ENCODE measurements around the gene OPCML.

OPCML gene

DNA sequence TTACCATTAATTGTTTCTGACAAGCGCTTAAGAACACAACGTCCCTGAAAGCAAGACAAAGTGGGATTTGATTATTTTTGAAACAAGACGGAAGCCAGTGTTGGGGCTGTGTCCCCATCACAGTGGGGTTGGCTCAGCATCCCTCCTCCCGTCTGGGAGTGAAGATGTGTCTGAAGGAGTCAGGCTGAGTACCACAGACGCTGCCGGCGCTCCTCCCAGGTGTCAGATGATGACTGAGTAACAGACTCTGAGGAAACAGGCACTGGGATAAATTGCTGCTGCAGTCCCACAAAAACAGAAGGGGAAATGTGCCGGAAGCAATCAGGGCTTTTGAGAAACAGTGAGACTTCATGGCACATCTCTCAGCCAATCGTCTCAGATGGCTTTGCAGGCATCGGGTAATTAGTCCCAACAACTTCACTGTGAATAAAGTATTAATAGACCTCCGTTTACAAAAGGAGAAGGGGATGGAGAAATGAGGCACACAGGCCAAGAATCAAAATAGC, 266.7 kb downstream of the OPCML start:
- H3K27ac ChIP-seq (ENCODE audit: low read length) = no peak overlapping the region
- H3K27me3 ChIP-seq (ENCODE audit: control insufficient read depth in 1 of 2, insufficient read depth in 2 of 2, low read length in 2 of 2) = peaks cover 0 to 3% of the 10 kb centered on the region in 2 donors
- H3K9me3 ChIP-seq (ENCODE audit: control insufficient read depth in 2 of 2, low read length in 2 of 2) = no peaks in the 10 kb centered on the region
- H3K36me3 ChIP-seq (ENCODE audit: control insufficient read depth in 2 of 2, insufficient read depth in 2 of 2, low read length in 2 of 2) = no peaks in the 10 kb centered on the region
- no peak overlapping the region for H3K4me3 ChIP-seq (ENCODE audit: low read length in 2 of 2)
- H3K9ac ChIP-seq (ENCODE audit: low read length in 2 of 2) = no peak overlapping the region
- no peaks in the 10 kb centered on the region for H3K4me1 ChIP-seq (ENCODE audit: control insufficient read depth, insufficient read depth, low read length)

DNA sequence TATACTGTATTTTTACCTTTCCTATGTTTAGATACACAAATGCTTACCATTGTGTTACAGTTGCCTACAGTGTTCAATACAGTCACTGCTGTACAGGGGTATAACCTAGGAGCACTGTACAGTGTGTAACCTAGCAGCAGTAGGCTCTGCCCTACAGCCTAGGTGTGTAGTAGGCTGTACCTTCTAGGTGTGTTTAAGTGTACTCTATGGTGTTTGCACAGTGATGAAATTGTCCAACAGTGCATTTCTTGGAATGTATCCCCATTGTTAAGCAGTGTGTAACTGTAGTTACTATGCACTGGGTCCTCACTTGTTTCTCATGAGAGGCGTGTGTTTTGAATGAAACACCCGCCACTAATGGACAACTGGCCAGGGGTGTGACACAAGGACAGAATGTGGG, 269.0 kb downstream of the OPCML start:
- H3K4me1 ChIP-seq (ENCODE audit: control insufficient read depth, insufficient read depth, low read length) = no peaks in the 10 kb centered on the region
- no peak overlapping the region for H3K27ac ChIP-seq (ENCODE audit: low read length)
- H3K9me3 ChIP-seq (ENCODE audit: control insufficient read depth in 2 of 2, low read length in 2 of 2) = no peaks in the 10 kb centered on the region

GRCh38 chr11:133258751-133259150, 273.6 kb downstream of the OPCML start:
- H3K9ac ChIP-seq (ENCODE audit: low read length in 2 of 2) = no peak overlapping the region
- no peaks in the 10 kb centered on the region for H3K9me3 ChIP-seq (ENCODE audit: control insufficient read depth in 2 of 2, low read length in 2 of 2)
- no peaks in the 10 kb centered on the region for H3K4me1 ChIP-seq (ENCODE audit: control insufficient read depth, insufficient read depth, low read length)
- no peaks in the 10 kb centered on the region for H3K27me3 ChIP-seq (ENCODE audit: control insufficient read depth in 1 of 2, insufficient read depth in 2 of 2, low read length in 2 of 2)
- no peaks in the 10 kb centered on the region for H3K36me3 ChIP-seq (ENCODE audit: control insufficient read depth in 2 of 2, insufficient read depth in 2 of 2, low read length in 2 of 2)
- no peak overlapping the region for H3K27ac ChIP-seq (ENCODE audit: low read length)
- no peak overlapping the region for H3K4me3 ChIP-seq (ENCODE audit: low read length in 2 of 2)

More for the DNA sequence above, 269.0 kb downstream of the OPCML start:
- Histone ChIP-seq H3K27me3 (ENCODE audit: control insufficient read depth in 1 of 2, insufficient read depth in 2 of 2, low read length in 2 of 2) (peaks cover 0 to 3% of the 10 kb centered on the region in 2 donors), H3K36me3 (ENCODE audit: control insufficient read depth in 2 of 2, insufficient read depth in 2 of 2, low read length in 2 of 2) (no peaks in the 10 kb centered on the region), H3K4me3 (ENCODE audit: low read length in 2 of 2) (no peak overlapping the region), H3K9ac (ENCODE audit: low read length in 2 of 2) (no peak overlapping the region)

- H3K4me1 ChIP-seq (ENCODE audit: control insufficient read depth, insufficient read depth, low read length) = no peaks in the 10 kb centered on the region
- no peaks in the 10 kb centered on the region for H3K9me3 ChIP-seq (ENCODE audit: control insufficient read depth in 2 of 2, low read length in 2 of 2)
- H3K27ac ChIP-seq (ENCODE audit: low read length) = no peak overlapping the region
- no peak overlapping the region for H3K4me3 ChIP-seq (ENCODE audit: low read length in 2 of 2)
- H3K36me3 ChIP-seq (ENCODE audit: control insufficient read depth in 2 of 2, insufficient read depth in 2 of 2, low read length in 2 of 2) = no peaks in the 10 kb centered on the region
- H3K27me3 ChIP-seq (ENCODE audit: control insufficient read depth in 1 of 2, insufficient read depth in 2 of 2, low read length in 2 of 2) = no peaks in the 10 kb centered on the region
- H3K9ac ChIP-seq (ENCODE audit: low read length in 2 of 2) = no peak overlapping the region
Observed at GRCh38 chr11:133254601-133255000, 277.7 kb downstream of the OPCML start.

- no peak overlapping the region for H3K27ac ChIP-seq (ENCODE audit: low read length)
- no peaks in the 10 kb centered on the region for H3K9me3 ChIP-seq (ENCODE audit: control insufficient read depth in 2 of 2, low read length in 2 of 2)
- no peak overlapping the region for H3K9ac ChIP-seq (ENCODE audit: low read length in 2 of 2)
- no peaks in the 10 kb centered on the region for H3K4me1 ChIP-seq (ENCODE audit: control insufficient read depth, insufficient read depth, low read length)
- H3K36me3 ChIP-seq (ENCODE audit: control insufficient read depth in 2 of 2, insufficient read depth in 2 of 2, low read length in 2 of 2) = no peaks in the 10 kb centered on the region
- H3K27me3 ChIP-seq (ENCODE audit: control insufficient read depth in 1 of 2, insufficient read depth in 2 of 2, low read length in 2 of 2) = no peaks in the 10 kb centered on the region
- H3K4me3 ChIP-seq (ENCODE audit: low read length in 2 of 2) = no peak overlapping the region
Observed at GRCh38 chr11:133253570-133253969, 278.7 kb downstream of the OPCML start.

DNA sequence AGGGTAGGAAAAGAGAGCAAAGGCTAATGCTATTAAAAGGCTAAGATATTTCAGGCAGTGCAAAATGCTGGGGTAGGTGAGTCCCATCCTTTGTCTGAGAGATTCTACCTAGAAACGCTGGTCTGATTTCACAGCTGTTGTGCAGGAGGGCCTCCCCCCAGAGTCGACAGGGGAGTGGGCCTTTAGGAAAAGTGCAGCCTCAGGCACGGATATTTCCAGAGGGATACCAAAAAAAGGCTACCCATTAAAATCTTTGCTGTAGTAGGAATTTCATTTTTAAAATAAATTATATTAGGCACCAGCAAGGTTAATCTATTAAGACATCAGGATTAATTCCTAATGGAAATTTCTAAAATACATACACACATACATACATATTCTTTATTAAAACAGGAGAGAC, 280.5 kb downstream of the OPCML start:
- Histone ChIP-seq H3K36me3 (ENCODE audit: control insufficient read depth in 2 of 2, insufficient read depth in 2 of 2, low read length in 2 of 2) (no peaks in the 10 kb centered on the region), H3K27ac (ENCODE audit: low read length) (no peak overlapping the region), H3K9me3 (ENCODE audit: control insufficient read depth in 2 of 2, low read length in 2 of 2) (no peaks in the 10 kb centered on the region), H3K9ac (ENCODE audit: low read length in 2 of 2) (no peak overlapping the region), H3K4me1 (ENCODE audit: control insufficient read depth, insufficient read depth, low read length) (no peaks in the 10 kb centered on the region), H3K27me3 (ENCODE audit: control insufficient read depth in 1 of 2, insufficient read depth in 2 of 2, low read length in 2 of 2) (no peaks in the 10 kb centered on the region), H3K4me3 (ENCODE audit: low read length in 2 of 2) (no peak overlapping the region)

GRCh38 chr11:133249530-133249929, 282.8 kb downstream of the OPCML start:
- no peak overlapping the region for H3K4me3 ChIP-seq (ENCODE audit: low read length in 2 of 2)
- no peak overlapping the region for H3K27ac ChIP-seq (ENCODE audit: low read length)
- H3K27me3 ChIP-seq (ENCODE audit: control insufficient read depth in 1 of 2, insufficient read depth in 2 of 2, low read length in 2 of 2) = no peaks in the 10 kb centered on the region
- no peaks in the 10 kb centered on the region for H3K36me3 ChIP-seq (ENCODE audit: control insufficient read depth in 2 of 2, insufficient read depth in 2 of 2, low read length in 2 of 2)
- no peaks in the 10 kb centered on the region for H3K4me1 ChIP-seq (ENCODE audit: control insufficient read depth, insufficient read depth, low read length)
- no peaks in the 10 kb centered on the region for H3K9me3 ChIP-seq (ENCODE audit: control insufficient read depth in 2 of 2, low read length in 2 of 2)
- no peak overlapping the region for H3K9ac ChIP-seq (ENCODE audit: low read length in 2 of 2)

DNA sequence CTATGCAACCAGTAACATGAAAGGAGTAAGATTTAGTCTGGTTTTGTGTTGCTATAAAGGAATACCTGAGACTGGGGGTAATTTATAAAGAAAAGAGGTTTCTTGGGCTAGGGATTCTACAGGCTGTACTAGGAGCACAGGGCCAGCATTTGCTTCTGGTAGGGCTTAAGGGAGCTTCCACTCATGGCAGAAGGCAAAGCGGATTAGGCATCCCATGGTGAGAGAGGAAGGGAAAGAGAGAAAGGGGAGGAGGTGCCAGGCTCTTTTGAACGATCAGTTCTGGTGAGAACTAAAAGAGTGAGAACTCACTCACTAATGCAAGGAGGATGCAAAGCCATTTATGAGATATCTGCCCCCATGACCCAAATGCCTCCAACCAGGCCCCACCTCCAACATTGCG, 283.2 kb downstream of the OPCML start:
- no peaks in the 10 kb centered on the region for H3K36me3 ChIP-seq (ENCODE audit: control insufficient read depth in 2 of 2, insufficient read depth in 2 of 2, low read length in 2 of 2)
- no peaks in the 10 kb centered on the region for H3K27me3 ChIP-seq (ENCODE audit: control insufficient read depth in 1 of 2, insufficient read depth in 2 of 2, low read length in 2 of 2)
- no peaks in the 10 kb centered on the region for H3K9me3 ChIP-seq (ENCODE audit: control insufficient read depth in 2 of 2, low read length in 2 of 2)
- H3K27ac ChIP-seq (ENCODE audit: low read length) = no peak overlapping the region
- no peak overlapping the region for H3K9ac ChIP-seq (ENCODE audit: low read length in 2 of 2)
- H3K4me1 ChIP-seq (ENCODE audit: control insufficient read depth, insufficient read depth, low read length) = no peaks in the 10 kb centered on the region
- H3K4me3 ChIP-seq (ENCODE audit: low read length in 2 of 2) = no peak overlapping the region

- H3K4me3 ChIP-seq (ENCODE audit: low read length in 2 of 2) = no peak overlapping the region
- no peak overlapping the region for H3K27ac ChIP-seq (ENCODE audit: low read length)
- H3K9ac ChIP-seq (ENCODE audit: low read length in 2 of 2) = no peak overlapping the region
- peaks cover 8% of the 10 kb centered on the region for H3K4me1 ChIP-seq (ENCODE audit: control insufficient read depth, insufficient read depth, low read length)
- no peaks in the 10 kb centered on the region for H3K36me3 ChIP-seq (ENCODE audit: control insufficient read depth in 2 of 2, insufficient read depth in 2 of 2, low read length in 2 of 2)
- peaks cover 0 to 3% of the 10 kb centered on the region in 2 donors for H3K27me3 ChIP-seq (ENCODE audit: control insufficient read depth in 1 of 2, insufficient read depth in 2 of 2, low read length in 2 of 2)
- H3K9me3 ChIP-seq (ENCODE audit: control insufficient read depth in 2 of 2, low read length in 2 of 2) = no peaks in the 10 kb centered on the region
Observed at GRCh38 chr11:133243832-133244231, 288.5 kb downstream of the OPCML start.

DNA sequence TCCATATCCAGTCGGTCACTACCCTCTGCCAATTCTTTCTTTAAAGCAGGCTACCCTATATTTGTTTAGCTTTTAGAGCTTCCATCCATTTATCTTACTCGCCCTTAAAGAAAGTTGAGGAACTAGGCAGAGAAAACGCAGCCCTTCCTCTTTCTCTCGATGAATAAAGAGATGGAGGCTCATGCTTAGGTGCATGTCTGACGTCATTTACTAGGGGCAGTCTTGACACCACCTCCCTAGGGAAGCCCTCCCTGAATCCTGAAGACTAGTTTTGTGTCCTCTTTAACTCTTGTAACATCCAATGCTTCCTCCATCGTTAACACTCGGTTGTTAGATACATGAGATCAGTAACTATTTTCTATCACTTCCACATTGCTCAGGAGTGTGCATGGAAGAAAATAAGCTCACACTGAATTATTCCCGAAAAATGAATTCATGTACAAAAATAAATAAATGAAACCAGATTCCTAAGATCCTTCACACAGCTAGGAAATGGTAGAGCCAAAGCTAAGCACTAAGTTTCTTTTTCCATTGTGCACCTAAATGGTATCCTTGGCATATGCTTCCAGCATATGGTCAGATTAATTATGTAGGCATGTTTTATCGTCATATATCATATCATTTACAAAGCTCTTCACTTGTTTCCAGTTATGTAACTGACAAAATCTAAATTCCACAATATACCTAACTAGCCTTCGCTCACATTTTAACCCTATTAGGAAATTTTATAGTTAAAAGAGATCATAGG, 291.2 kb downstream of the OPCML start:
- Histone ChIP-seq H3K36me3 (ENCODE audit: control insufficient read depth in 2 of 2, insufficient read depth in 2 of 2, low read length in 2 of 2) (no peaks in the 10 kb centered on the region), H3K9me3 (ENCODE audit: control insufficient read depth in 2 of 2, low read length in 2 of 2) (no peaks in the 10 kb centered on the region), H3K27me3 (ENCODE audit: control insufficient read depth in 1 of 2, insufficient read depth in 2 of 2, low read length in 2 of 2) (peaks cover 0 to 3% of the 10 kb centered on the region in 2 donors), H3K27ac (ENCODE audit: low read length) (no peak overlapping the region), H3K9ac (ENCODE audit: low read length in 2 of 2) (no peak overlapping the region), H3K4me1 (ENCODE audit: control insufficient read depth, insufficient read depth, low read length) (peaks cover 8% of the 10 kb centered on the region), H3K4me3 (ENCODE audit: low read length in 2 of 2) (no peak overlapping the region)

- H3K9me3 ChIP-seq (ENCODE audit: control insufficient read depth in 2 of 2, low read length in 2 of 2) = peaks cover 0 to 2% of the 10 kb centered on the region in 2 donors
- no peak overlapping the region for H3K4me3 ChIP-seq (ENCODE audit: low read length in 2 of 2)
- H3K4me1 ChIP-seq (ENCODE audit: control insufficient read depth, insufficient read depth, low read length) = peaks cover 8% of the 10 kb centered on the region
- H3K27me3 ChIP-seq (ENCODE audit: control insufficient read depth in 1 of 2, insufficient read depth in 2 of 2, low read length in 2 of 2) = peaks cover 0 to 3% of the 10 kb centered on the region in 2 donors
- H3K9ac ChIP-seq (ENCODE audit: low read length in 2 of 2) = no peak overlapping the region
- no peak overlapping the region for H3K27ac ChIP-seq (ENCODE audit: low read length)
- no peaks in the 10 kb centered on the region for H3K36me3 ChIP-seq (ENCODE audit: control insufficient read depth in 2 of 2, insufficient read depth in 2 of 2, low read length in 2 of 2)
Observed at GRCh38 chr11:133239575-133239974, 292.7 kb downstream of the OPCML start.

Data from stomach smooth muscle (tissue), 2 donors.